ENCODE measurements around the gene DMXL1. TPM values are rescaled to one million over a fixed set of nuclear protein-coding genes. Genes with fewer than 3 reads are reported as not detected.
"Not testable (repeated sequence)": the region's sequence is repeated elsewhere in the genome, so short reads cannot be mapped to it uniquely, and the experiment has no call there.

The DMXL1 gene
- polyA plus RNA-seq, 1 of the 3 experiments (the other 2 are of a cell fraction) = 6.6 TPM

DNA sequence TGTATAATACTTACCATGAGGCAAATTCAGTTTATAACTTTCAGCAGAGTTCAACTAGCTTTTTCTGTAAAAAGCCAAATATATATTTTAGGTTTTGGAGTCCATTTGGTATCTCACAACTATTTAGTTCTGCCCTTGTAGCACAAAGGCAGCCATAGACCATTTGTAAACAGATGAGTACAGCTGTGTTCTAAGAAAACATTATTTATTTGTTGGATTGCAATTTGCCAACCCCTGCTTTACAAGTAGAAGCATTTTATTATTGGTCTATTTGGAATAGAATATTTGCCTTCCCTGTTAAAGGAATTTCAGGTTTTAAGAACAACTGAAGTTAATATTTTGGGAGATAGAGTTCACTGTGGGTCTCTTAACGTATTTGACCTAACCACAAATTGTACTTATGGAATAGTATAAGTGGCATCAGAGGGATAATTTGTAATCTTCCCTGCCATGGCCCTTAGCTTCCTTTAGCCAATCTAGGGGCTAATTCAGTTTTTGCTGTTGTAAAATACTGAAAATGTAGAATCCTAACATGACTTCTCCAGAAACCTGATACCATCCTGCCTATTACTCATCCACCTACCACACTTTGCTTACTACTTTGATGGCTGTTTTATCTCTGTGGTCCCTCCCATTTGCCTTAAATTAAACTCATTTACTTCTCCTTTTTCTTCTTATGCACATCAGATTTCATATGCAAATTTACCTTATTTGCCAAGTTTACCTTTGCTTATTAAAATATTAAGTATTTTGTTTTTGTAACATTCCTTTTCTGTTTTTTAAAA is 109.2 kb downstream of the DMXL1 start:
- WGBS (ENCODE audit: low lambda C conversion rate) = 86% methylated on average over 1 of the region's 1 CpG
- TF ChIP-seq RAD21 (IDR thresholded peaks at IDR 0.05; ENCODE audit: low read length) (no peak), JUND (IDR thresholded peaks at IDR 0.05) (0 out of 2 replicates have a peak, but pooled peaks have one; percentile 19)
- TF ChIP-seq, protein P1, sequence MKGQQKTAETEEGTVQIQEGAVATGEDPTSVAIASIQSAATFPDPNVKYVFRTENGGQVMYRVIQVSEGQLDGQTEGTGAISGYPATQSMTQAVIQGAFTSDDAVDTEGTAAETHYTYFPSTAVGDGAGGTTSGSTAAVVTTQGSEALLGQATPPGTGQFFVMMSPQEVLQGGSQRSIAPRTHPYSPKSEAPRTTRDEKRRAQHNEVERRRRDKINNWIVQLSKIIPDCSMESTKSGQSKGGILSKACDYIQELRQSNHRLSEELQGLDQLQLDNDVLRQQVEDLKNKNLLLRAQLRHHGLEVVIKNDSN (IDR thresholded peaks at IDR 0.05; ENCODE audit: borderline replicate concordance, low read depth) = no peak
- Histone ChIP-seq H2AFZ (ENCODE audit: low read depth) (no peak overlapping the region), H3K36me3 (replicated peaks in 1 of 2; ENCODE audit: control insufficient read depth in 1 of 2, insufficient read depth in 2 of 2, low read length in 1 of 2) (peaks cover 5 to 10% of the 10 kb centered on the region in 2 experiments), H3F3A (replicated peaks; ENCODE audit: insufficient read depth) (peaks cover 10% of the 10 kb centered on the region), H3K4me3 (ENCODE audit: low read depth in 2 of 2, low read length in 1 of 2) (no peak overlapping the region), H3K9ac (no peak overlapping the region), H3K27me3 (ENCODE audit: insufficient read depth) (no peaks in the 10 kb centered on the region), H3K79me2 (ENCODE audit: insufficient read depth) (no peaks in the 10 kb centered on the region), H3K4me2 (no peak overlapping the region), H3K9me2 (no peaks in the 10 kb centered on the region), H3K4me1 (ENCODE audit: control insufficient read depth in 1 of 2, insufficient read depth in 2 of 2, low read depth in 1 of 2, low read length in 1 of 2) (no peaks in the 10 kb centered on the region), H3K27ac (ENCODE audit: low read depth in 2 of 2, low read length in 1 of 2) (no peak overlapping the region), H4K20me1 (ENCODE audit: insufficient read depth) (no peaks in the 10 kb centered on the region), H3K9me3 (no peaks in the 10 kb centered on the region)
- DNase-seq = no peak
- ChIA-PET CTCF (interaction anchor here (0.6 kb wide), 1 partner anchor 21 kb away, joined by 4 read pairs; no protein-coding TSS in a partner anchor), POLR2A (no interaction called here)

DNA sequence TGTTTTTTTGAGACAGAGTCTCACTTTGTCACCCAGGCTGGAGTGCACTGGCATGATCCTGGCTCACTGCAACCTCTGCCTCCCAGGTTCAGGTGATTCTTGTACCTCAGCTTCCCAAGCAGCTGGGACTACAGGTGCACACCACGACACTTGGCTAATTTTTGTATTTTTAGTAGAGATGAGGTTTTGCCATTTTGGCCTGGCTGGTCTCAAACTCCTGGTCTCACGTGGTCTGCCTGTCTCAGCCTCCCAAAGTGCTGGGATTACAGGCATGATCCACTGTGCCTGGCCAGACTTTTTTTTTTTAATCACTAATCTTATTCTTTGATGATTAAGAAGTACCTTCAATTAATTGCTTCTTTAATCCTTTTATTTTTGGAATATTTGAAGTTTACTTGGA is 114.6 kb downstream of the DMXL1 start:
- H3K9ac ChIP-seq; DNase-seq; H3K4me2 ChIP-seq; H3K9me2 ChIP-seq; H3K4me1 ChIP-seq (ENCODE audit: control insufficient read depth in 1 of 2, insufficient read depth in 2 of 2, low read depth in 1 of 2, low read length in 1 of 2); H3K9me3 ChIP-seq; CTCF ChIA-PET; H2AFZ ChIP-seq (ENCODE audit: low read depth); H3K79me2 ChIP-seq (ENCODE audit: insufficient read depth); POLR2A ChIA-PET; H3K27ac ChIP-seq (ENCODE audit: low read depth in 2 of 2, low read length in 1 of 2); H4K20me1 ChIP-seq (ENCODE audit: insufficient read depth); H3K27me3 ChIP-seq (ENCODE audit: insufficient read depth); H3K4me3 ChIP-seq (ENCODE audit: low read depth in 2 of 2, low read length in 1 of 2): not testable (repeated sequence)
- Histone ChIP-seq H3F3A (replicated peaks; ENCODE audit: insufficient read depth) (peaks cover 16% of the 10 kb centered on the region), H3K36me3 (replicated peaks in 1 of 2; ENCODE audit: control insufficient read depth in 1 of 2, insufficient read depth in 2 of 2, low read length in 1 of 2) (peaks cover 8 to 11% of the 10 kb centered on the region in 2 experiments)
- WGBS (ENCODE audit: low lambda C conversion rate) = 88% methylated on average over 2 of the region's 2 CpGs

DNA sequence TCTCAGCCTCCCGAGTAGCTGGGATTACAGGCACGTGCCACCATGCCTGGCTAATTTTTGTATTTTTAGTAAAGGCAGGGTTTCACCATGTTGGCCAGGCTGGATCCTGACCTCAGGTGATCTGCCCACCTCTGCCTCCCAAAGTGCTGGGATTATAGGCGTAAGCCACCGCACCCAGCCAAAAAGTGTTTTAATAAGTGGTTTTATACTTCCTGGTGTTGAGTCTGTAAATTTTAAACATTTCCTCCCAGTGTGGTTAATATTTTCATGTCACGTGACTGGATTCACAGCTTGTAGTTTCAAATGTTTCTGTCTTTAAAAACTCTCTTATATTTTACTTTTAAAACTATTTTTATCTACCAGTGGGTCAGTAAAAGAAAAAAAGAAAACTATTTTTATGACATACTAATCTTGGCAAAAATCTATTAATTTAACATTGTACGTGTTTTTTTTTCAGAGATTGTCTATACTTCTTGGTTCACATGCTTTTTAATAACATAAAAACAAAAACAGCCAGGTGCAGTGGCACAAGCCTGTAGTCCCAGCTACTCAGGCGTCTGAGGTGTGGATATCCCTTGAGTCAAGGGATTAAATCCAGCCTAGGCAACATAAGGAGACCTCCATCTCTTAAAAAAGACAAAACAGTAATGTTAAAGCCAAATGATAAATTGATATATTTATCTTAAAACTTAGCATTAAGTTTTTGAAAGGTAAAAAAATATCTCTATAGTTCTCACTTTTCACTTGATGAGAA is 117.1 kb downstream of the DMXL1 start:
- H3K4me1 ChIP-seq (ENCODE audit: control insufficient read depth in 1 of 2, insufficient read depth in 2 of 2, low read depth in 1 of 2, low read length in 1 of 2) = no peaks in the 10 kb centered on the region
- no peak overlapping the region for H3K27ac ChIP-seq (ENCODE audit: low read depth in 2 of 2, low read length in 1 of 2)
- H4K20me1 ChIP-seq (ENCODE audit: insufficient read depth) = no peaks in the 10 kb centered on the region
- WGBS (ENCODE audit: low lambda C conversion rate) = 93% methylated on average over 7 of the region's 7 CpGs
- H3K4me2 ChIP-seq = no peak overlapping the region
- DNase-seq = no peak
- H3K79me2 ChIP-seq (ENCODE audit: insufficient read depth) = no peaks in the 10 kb centered on the region
- POLR2A ChIA-PET = no interaction called here
- peaks cover 13% of the 10 kb centered on the region for H3F3A ChIP-seq (replicated peaks; ENCODE audit: insufficient read depth)
- H3K9me3 ChIP-seq = no peaks in the 10 kb centered on the region
- H3K9me2 ChIP-seq = no peaks in the 10 kb centered on the region
- H2AFZ ChIP-seq (ENCODE audit: low read depth) = no peak overlapping the region
- CTCF ChIA-PET = no interaction called here
- no peak overlapping the region for H3K4me3 ChIP-seq (ENCODE audit: low read depth in 2 of 2, low read length in 1 of 2)
- H3K9ac ChIP-seq = no peak overlapping the region
- H3K36me3 ChIP-seq (replicated peaks in 1 of 2; ENCODE audit: control insufficient read depth in 1 of 2, insufficient read depth in 2 of 2, low read length in 1 of 2) = peaks cover 12 to 15% of the 10 kb centered on the region in 2 experiments
- H3K27me3 ChIP-seq (ENCODE audit: insufficient read depth) = no peaks in the 10 kb centered on the region
- TF ChIP-seq EP300 (IDR thresholded peaks at IDR 0.05; ENCODE audit: borderline replicate concordance in 1 of 2, low read depth in 1 of 2, low read length in 1 of 2) = no peak
- TF ChIP-seq, protein P1 (IDR thresholded peaks at IDR 0.05; ENCODE audit: borderline replicate concordance, low read depth) = no peak
- no peak for TF ChIP-seq NFIC (IDR thresholded peaks at IDR 0.05; ENCODE audit: borderline replicate concordance)
- TF ChIP-seq, protein P2, sequence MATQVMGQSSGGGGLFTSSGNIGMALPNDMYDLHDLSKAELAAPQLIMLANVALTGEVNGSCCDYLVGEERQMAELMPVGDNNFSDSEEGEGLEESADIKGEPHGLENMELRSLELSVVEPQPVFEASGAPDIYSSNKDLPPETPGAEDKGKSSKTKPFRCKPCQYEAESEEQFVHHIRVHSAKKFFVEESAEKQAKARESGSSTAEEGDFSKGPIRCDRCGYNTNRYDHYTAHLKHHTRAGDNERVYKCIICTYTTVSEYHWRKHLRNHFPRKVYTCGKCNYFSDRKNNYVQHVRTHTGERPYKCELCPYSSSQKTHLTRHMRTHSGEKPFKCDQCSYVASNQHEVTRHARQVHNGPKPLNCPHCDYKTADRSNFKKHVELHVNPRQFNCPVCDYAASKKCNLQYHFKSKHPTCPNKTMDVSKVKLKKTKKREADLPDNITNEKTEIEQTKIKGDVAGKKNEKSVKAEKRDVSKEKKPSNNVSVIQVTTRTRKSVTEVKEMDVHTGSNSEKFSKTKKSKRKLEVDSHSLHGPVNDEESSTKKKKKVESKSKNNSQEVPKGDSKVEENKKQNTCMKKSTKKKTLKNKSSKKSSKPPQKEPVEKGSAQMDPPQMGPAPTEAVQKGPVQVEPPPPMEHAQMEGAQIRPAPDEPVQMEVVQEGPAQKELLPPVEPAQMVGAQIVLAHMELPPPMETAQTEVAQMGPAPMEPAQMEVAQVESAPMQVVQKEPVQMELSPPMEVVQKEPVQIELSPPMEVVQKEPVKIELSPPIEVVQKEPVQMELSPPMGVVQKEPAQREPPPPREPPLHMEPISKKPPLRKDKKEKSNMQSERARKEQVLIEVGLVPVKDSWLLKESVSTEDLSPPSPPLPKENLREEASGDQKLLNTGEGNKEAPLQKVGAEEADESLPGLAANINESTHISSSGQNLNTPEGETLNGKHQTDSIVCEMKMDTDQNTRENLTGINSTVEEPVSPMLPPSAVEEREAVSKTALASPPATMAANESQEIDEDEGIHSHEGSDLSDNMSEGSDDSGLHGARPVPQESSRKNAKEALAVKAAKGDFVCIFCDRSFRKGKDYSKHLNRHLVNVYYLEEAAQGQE (IDR thresholded peaks at IDR 0.05; ENCODE audit: low read depth, low read length) = no peak
- no peak for TF ChIP-seq RFX5 (IDR thresholded peaks at IDR 0.05; ENCODE audit: low read length)
- TF ChIP-seq, protein P3, sequence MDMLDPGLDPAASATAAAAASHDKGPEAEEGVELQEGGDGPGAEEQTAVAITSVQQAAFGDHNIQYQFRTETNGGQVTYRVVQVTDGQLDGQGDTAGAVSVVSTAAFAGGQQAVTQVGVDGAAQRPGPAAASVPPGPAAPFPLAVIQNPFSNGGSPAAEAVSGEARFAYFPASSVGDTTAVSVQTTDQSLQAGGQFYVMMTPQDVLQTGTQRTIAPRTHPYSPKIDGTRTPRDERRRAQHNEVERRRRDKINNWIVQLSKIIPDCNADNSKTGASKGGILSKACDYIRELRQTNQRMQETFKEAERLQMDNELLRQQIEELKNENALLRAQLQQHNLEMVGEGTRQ (IDR thresholded peaks at IDR 0.05; ENCODE audit: borderline replicate concordance, low read depth, low read length) = no peak
- no peak for TF ChIP-seq ELF1 (IDR thresholded peaks at IDR 0.05)
- TF ChIP-seq NRF1 (IDR thresholded peaks at IDR 0.05; ENCODE audit: low read depth, low read length) = no peak
- TF ChIP-seq FOSL2 (IDR thresholded peaks at IDR 0.05; ENCODE audit: borderline replicate concordance, low read depth) = no peak
- no peak for TF ChIP-seq TCF12 (IDR thresholded peaks at IDR 0.05)
